GM10266 (cell line): Measurements from ENCODE around the gene CFAP97D1.

Experiments
- DNase-seq: peaks from one replicate; pipeline ENCODE4 v3.0.0; 2012; ENCODE audit errors: extremely low spot score
- TF ChIP-seq, protein P1 (sequence below): IDR thresholded peaks from 2 replicates; pipeline ENCODE4 v1.5.1; 2012; ENCODE audit warnings: mild to moderate bottlenecking, low read depth; ENCODE audit not compliant: control insufficient read depth, insufficient read depth; ENCODE audit errors: missing control alignments

CFAP97D1 gene

DNA sequence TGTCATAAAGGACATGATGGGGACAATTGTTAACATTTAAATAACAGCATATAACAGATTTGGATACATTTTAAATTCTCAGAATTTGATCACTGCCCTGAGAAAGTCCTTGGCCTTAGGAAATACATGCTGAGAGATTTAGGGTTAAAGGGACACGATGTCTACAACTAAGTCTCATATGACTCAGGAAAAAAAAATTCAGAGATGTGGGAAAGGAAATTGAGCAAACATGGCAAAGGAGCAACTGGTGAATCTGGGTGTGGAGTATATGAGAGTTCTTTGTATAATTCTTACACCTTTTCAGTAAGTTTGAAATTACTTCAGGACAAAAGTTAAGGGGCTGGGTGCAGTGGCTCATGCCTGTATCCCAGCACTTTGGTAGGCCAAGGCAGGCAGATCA is 34.5 kb downstream of the CFAP97D1 start:
- TF ChIP-seq, protein P1, sequence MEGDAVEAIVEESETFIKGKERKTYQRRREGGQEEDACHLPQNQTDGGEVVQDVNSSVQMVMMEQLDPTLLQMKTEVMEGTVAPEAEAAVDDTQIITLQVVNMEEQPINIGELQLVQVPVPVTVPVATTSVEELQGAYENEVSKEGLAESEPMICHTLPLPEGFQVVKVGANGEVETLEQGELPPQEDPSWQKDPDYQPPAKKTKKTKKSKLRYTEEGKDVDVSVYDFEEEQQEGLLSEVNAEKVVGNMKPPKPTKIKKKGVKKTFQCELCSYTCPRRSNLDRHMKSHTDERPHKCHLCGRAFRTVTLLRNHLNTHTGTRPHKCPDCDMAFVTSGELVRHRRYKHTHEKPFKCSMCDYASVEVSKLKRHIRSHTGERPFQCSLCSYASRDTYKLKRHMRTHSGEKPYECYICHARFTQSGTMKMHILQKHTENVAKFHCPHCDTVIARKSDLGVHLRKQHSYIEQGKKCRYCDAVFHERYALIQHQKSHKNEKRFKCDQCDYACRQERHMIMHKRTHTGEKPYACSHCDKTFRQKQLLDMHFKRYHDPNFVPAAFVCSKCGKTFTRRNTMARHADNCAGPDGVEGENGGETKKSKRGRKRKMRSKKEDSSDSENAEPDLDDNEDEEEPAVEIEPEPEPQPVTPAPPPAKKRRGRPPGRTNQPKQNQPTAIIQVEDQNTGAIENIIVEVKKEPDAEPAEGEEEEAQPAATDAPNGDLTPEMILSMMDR: no peak
- no peak for DNase-seq

DNA sequence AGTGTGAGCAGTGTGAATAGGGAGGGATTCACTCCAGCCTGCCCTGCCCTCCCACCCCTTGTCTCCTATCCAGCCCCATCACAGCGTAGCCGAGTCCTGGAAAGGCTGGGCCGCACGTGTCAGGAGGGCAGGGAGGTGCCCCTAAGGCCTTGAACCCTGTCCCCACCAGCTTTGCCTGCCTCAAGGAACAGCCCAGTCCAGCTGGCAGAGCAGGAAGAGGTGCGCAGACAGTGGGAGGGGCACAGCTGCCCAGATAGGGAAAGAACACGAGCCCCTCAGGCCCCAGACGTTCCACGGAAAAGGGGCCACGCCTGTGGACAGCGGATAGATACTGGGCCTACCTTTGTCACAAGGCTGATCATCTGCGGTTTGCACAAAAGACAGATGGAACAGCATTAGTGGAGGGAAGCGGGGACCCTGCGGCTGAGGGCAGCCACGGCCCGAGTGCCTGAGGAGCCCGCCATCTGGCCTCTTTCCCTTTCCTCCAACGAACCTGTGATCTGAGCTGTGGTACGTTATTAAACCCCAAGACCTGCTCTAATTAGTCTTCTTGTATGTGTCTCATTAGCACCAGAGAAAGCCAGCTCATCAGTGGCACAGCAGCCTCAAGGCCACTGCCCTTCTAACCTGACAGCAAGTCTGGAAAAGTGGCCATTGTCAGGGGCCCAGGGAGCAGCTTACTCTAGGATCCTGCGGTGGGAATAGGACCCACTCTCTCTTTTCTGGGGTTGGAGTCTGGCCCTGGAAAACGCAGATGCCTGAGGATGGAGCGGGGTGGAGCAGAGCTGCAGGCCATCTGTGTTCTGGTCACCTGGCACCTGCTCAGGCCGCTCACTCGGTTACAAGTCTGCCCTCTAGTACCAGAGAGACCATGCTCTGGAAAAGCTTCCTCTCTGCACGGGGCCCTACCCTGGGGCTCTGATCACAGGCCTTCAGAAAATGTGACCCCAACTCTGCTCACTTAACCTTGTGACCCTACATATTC is 36.4 kb downstream of the CFAP97D1 start:
- TF ChIP-seq, protein P1: no peak
- DNase-seq: no peak

DNA sequence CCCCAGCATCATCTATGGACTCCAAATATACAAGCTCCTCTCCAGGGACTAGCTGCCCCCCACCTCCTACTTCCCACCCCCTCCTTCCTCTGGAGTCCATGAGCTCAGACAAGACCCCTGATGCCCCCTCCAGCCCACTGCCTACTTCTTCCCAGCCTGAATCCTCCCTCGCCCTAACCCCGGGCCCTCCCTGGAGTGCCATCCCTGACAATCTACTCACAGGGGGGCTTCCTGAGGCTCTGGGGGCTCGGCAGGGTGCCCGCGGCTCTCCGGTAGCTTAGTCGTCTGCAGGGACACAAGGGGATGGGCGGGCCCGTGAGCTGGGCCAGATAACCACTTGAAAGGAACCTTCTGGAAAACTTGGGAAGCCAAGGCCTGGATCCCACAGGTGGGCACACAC is 37.6 kb downstream of the CFAP97D1 start:
- TF ChIP-seq, protein P1: no peak
- DNase-seq: no peak

DNA sequence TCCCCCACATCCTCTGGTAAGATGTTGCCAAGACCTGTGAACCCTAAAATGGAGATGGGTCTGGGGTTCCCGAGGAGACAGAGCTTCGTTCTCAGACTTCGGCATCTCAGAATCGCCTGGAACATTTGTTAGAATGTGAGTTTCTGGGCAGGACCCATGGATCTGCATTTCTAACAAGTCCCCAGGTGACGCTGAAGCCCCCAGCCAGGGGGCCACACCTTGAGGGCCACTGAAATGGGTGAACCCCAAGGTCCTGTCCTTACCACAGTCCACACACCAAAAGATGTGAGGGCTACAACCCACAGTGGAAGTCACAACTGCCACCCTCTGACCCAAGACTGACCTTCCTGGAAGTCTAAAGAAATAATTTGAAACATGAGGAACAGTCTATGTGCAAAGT is 38.7 kb downstream of the CFAP97D1 start:
- no peak for DNase-seq
- TF ChIP-seq, protein P1: no peak

DNA sequence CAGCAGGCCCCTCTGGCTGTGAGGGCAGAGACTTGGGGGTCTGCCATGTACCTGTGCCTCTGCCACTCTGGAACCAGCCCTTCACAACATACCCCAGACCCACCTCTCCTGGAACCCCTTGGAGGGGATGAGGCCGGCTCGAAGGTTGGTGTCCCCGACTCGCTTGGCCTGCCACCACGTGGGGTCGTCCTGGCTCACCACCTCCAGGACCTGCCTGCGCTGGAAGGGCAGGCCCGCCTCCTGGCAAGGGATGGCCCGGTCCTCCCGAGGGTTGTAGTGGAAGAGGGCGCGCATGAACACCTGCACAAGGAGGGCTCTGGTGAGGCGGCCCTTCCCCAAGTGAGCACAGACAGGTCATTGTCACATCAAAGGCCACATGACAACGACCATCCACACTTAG is 40.5 kb downstream of the CFAP97D1 start:
- no peak for DNase-seq
- TF ChIP-seq, protein P1: no peak

DNA sequence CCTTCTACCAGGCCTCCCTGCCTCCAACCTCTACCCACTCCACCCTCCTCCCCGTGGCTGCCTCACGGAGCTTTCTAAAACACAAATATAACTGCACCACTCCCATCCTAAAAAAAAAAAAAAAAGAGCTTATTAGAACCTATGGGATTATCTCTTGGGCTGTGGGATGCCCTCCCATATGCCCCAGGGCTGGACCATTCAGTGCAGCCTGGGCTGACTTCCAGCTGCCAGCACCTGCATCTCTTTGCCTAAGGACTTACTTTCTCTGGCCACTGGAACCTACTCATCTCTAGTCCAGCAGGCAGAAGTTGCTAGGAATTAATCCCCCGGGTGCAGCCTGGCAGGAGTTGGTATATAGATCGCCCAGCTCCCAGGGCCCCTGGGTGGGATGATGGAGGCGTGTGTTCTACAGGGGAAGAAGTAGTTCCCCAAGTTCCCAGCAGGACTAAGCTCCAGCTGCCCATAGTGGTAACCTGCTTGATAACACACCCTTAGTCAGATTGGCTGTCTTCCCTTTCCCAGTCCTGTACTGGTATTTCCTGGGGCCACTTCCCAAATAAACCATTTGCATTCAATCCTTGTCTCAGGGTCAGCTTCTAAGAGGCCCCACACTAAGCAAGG is 42.4 kb downstream of the CFAP97D1 start:
- TF ChIP-seq, protein P1: no peak
- no peak for DNase-seq
